ENCODE data around the gene DDX56. TPM values are rescaled to one million over a fixed set of nuclear protein-coding genes. Genes with fewer than 3 reads are reported as not detected.

Gene DDX56
- total and polyA plus RNA-seq, 2 of the 4 experiments (the other 2 are of a cell fraction), result 59.4 to 67.7 TPM

DNA sequence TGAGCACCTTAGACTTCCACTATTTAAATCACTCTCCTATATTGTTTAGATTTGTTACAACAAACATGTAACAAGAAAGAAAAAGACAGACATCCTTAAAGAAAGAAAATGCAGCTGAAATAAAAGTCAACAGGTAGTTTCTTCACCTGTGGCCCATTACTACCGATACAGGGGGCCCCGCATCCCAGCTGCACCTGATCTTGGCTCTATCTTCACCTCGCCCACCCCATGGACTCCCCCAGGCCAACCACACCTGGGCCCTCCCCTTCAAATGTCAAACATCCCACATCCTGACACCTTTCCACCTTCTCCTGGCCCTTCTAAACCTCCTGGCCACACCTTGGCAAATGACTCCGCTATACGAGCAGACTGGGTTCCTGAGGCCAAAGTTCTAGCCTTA, 7.0 kb downstream of the DDX56 start:
- in situ Hi-C loops (cut with MboI; ENCODE audit: low sequenced_read_pairs) (loop anchor here (10.0 kb wide), 1 partner anchor 322 kb away; no protein-coding TSS in a partner anchor), intact Hi-C loops (cut with micrococcal nuclease) (no loop called here), dilution Hi-C loops (cut with HindIII; ENCODE audit: low sequenced_read_pairs, unreplicated experiment) (no loop called here)
- peaks cover 18 to 46% of the 10 kb centered on the region in 2 experiments for H3K79me1 ChIP-seq (ENCODE audit: low read depth in 1 of 2, low read length in 2 of 2)
- no peak overlapping the region for H3K56ac ChIP-seq (ENCODE audit: extremely low read depth, insufficient read depth, low read length)
- no peak overlapping the region for H4K8ac ChIP-seq (ENCODE audit: low read depth in 2 of 2, low read length in 2 of 2)
- POLR2A ChIA-PET (ENCODE audit: unreplicated experiment), result no interaction called here
- H2BK15ac ChIP-seq (ENCODE audit: low read depth, low read length), result no peak overlapping the region
- no peak overlapping the region for H3K18ac ChIP-seq (ENCODE audit: low read depth, low read length)
- no peaks in the 10 kb centered on the region for H3K27me3 ChIP-seq (ENCODE audit: control insufficient read depth, insufficient read depth, low read length)
- no peak overlapping the region for H4K5ac ChIP-seq (ENCODE audit: low read depth, low read length)
- no peak overlapping the region for H2AK5ac ChIP-seq (ENCODE audit: low read depth, low read length)
- H2BK120ac ChIP-seq (ENCODE audit: low read depth, low read length), result no peak overlapping the region
- H2BK5ac ChIP-seq (ENCODE audit: low read depth, low read length, poor library complexity, severe bottlenecking), result no peak overlapping the region
- no peak overlapping the region for H3K27ac ChIP-seq (ENCODE audit: insufficient read depth, low read length)
- no peak overlapping the region for H2BK20ac ChIP-seq (ENCODE audit: low read depth, low read length)
- no peak overlapping the region for H3K23ac ChIP-seq (ENCODE audit: low read depth, low read length)
- no peak for ATAC-seq (ENCODE audit: low read depth)
- peaks cover 2% of the 10 kb centered on the region; the same call in 1 of the 2 replicates for H3K4me1 ChIP-seq (ENCODE audit: control insufficient read depth, insufficient read depth, low read length)
- CTCF ChIA-PET, result interaction anchor here (2.3 kb wide), 1 partner anchor 76 kb away, joined by 14 read pairs; the partner anchor contains the start of gene NUDCD3
- DNase-seq, result no peak
- no peak overlapping the region for H3K4me3 ChIP-seq (ENCODE audit: insufficient read depth, low read depth, low read length)
- H3K9me1 ChIP-seq (ENCODE audit: insufficient read depth, low read length), result peaks cover 5% of the 10 kb centered on the region; the same call in 1 of the 2 replicates
- peaks cover 29% of the 10 kb centered on the region for H4K20me1 ChIP-seq (ENCODE audit: insufficient read depth, low read length)
- no peak overlapping the region for H3K14ac ChIP-seq (replicated peaks; ENCODE audit: low read depth, low read length)
- no peak overlapping the region for H4K91ac ChIP-seq (ENCODE audit: insufficient read depth, low read depth, low read length)
- TF ChIP-seq CEBPB (IDR thresholded peaks at IDR 0.05; ENCODE audit: low read depth, low read length) (no peak), POLR2A (IDR thresholded peaks at IDR 0.05; ENCODE audit: low read depth, low read length) (no peak), FOS (IDR thresholded peaks at IDR 0.05; ENCODE audit: low read depth, low read length) (no peak), MAZ (IDR thresholded peaks at IDR 0.05; ENCODE audit: borderline replicate concordance, low read depth, low read length) (no peak), SMC3 (IDR thresholded peaks at IDR 0.05; ENCODE audit: low read depth, low read length) (no peak), RFX5 (IDR thresholded peaks at IDR 0.05; ENCODE audit: low read depth, low read length) (no peak), CTCF (conservative IDR thresholded peaks at IDR 0.05; ENCODE audit: low read depth, low read length) (no peak), BHLHE40 (IDR thresholded peaks at IDR 0.05; ENCODE audit: low read depth, low read length) (no peak)
- TF ChIP-seq, protein P1, sequence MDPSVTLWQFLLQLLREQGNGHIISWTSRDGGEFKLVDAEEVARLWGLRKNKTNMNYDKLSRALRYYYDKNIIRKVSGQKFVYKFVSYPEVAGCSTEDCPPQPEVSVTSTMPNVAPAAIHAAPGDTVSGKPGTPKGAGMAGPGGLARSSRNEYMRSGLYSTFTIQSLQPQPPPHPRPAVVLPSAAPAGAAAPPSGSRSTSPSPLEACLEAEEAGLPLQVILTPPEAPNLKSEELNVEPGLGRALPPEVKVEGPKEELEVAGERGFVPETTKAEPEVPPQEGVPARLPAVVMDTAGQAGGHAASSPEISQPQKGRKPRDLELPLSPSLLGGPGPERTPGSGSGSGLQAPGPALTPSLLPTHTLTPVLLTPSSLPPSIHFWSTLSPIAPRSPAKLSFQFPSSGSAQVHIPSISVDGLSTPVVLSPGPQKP (IDR thresholded peaks at IDR 0.05; ENCODE audit: borderline replicate concordance, low read depth, low read length), result no peak
- peaks cover 70% of the 10 kb centered on the region for H3K36me3 ChIP-seq (ENCODE audit: control insufficient read depth, insufficient read depth, low read length)
- H3K4ac ChIP-seq (ENCODE audit: low read depth, low read length), result no peak overlapping the region
- no peak overlapping the region for H2AK9ac ChIP-seq (replicated peaks; ENCODE audit: low read depth, low read length, poor library complexity)
- WGBS, 2 experiments (ENCODE audit: extremely low coverage in 2 of 2, insufficient read length in 1 of 2), result 58% methylated on average over 2 of the region's 5 CpGs; no CpG with 5 or more reads in 1 of the 2 experiments
- H3K9me3 ChIP-seq (ENCODE audit: control insufficient read depth, insufficient read depth, low read length), result no peaks in the 10 kb centered on the region
- no peak overlapping the region for H3K4me2 ChIP-seq (ENCODE audit: low read depth, low read length)
- H3K9ac ChIP-seq (ENCODE audit: low read depth, low read length), result no peak overlapping the region
- BruUV-seq (replicated peaks), result no TSS peak
- no peak overlapping the region for H2AFZ ChIP-seq (replicated peaks; ENCODE audit: low read length, poor library complexity)
